Hypothalamus (tissue), 51 donors: ENCODE data around the gene C1orf198.

Experiments used
- DNase-seq, 51 donors: peaks; one replicate each; lab custom pipeline; 2025; lab: John Stamatoyannopoulos, UW

C1orf198 gene

DNA sequence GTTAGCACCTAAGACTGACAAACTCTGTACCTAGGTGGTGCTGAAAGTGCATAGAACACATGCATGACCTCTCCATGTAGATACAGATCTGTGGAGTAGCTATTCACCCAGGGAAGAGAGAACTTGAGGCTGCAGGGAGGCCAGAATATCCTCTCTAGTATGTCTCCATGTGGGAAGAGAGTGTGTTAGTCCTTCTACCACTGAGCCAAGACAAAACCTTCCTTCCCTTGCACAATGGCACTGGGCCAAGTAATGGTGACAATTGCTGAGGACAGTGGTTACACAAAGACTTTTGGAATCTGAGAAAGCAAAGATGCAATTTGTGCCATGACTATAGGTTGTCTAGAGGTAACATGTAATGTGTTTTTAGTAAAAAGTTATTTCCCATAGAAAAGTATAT is 52.3 kb downstream of the C1orf198 start:
- no peak for DNase-seq

DNA sequence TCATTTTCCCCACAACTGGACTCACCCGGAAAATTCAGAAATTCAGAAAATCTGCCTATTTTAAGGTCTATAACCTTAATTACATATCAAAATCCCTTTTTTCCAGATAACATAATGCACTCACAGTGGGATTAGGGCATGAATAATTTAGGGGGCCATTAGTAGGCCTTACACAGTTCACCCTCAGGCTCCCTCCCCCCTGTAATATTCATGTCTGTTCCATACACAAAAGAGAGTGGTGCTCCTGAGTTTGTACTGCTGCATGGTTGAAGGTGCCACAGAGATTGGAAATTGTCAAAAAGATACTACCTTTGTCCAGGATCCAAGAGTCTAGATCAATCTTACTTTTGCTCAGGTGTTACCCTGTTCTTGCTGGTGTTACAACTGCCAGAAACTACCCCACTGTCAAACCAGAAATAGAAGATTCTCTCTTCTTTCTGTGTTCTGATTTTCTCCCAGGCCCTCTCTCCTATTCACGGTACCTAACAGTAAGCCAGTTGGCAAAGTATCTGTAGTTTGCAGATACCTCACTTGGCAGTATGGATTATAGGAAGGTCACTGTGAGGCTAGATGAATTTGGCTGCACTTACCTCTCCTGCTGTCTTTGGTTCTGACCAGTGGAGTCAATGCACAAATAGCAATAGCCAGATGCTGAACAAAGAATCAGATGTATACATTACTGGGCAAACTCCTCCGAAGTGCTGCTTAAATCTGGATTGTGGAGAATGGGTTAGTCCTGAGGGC is 53.2 kb downstream of the C1orf198 start:
- no peak for DNase-seq

GRCh38 chr1:230812568-230812967 is 55.8 kb downstream of the C1orf198 start:
- no peak for DNase-seq

- DNase-seq: peak in 21 of 51 donors; percentile 15 to 80 (median 49)
These were observed 58.9 kb downstream of the C1orf198 start for GRCh38 chr1:230809256-230809990.

DNA sequence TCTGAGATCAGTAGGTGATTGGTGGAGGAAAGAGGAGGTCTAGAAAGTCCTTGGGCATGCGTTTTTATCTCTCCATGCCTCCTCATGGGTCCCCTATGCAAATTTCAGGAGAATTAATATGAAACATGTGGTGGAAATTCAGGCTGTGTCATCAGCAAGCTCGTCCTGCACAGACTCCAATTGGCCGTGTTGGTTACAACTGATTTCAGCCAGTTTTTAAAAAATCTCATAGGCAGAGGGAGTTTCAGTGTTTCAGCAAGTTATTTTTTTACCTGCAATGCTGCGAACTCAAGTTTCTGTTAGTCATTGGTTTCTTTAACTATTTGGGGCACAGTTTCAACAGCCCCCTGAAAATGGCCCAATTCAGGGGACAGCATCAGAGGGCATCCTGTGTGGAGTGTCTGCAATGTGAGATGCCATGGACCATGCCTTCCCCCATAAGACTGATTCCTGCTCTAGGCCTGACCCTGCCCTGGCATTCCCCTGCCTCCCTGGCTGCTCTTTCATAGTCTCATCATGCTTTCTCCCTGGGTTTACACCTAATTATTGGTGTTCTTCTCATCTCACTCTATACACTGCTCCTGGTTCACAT is 59.9 kb downstream of the C1orf198 start:
- DNase-seq: peak in 2 of 51 donors; percentile 53 to 80

GRCh38 chr1:230807561-230808280 is 60.6 kb downstream of the C1orf198 start:
- DNase-seq: peak in 29 of 51 donors; percentile 15 to 93 (median 47)

- peak in 50 of 51 donors; percentile 37 to 99 (median 92) for DNase-seq
These were observed 61.3 kb downstream of the C1orf198 start for GRCh38 chr1:230807029-230807428.

DNA sequence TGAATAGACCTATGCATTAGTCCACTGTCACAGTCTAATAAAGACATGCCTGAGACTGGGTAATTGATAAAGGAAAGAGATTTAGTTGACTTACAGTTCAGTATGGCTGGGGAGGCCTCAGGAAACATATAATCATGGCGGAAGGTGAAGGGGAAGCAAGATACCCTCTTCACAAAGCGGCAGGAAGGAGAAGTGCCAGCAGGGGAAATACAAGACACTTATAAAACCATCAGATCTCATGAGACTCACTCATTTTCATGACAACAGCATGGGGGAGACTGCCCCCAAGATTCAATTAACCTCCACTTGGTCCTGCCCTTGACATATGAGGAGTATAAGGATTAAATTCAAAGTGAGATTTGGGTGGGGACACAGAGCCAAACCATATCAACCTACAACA is 61.8 kb downstream of the C1orf198 start:
- peak in 1 of 51 donors; percentile 57 for DNase-seq

DNA sequence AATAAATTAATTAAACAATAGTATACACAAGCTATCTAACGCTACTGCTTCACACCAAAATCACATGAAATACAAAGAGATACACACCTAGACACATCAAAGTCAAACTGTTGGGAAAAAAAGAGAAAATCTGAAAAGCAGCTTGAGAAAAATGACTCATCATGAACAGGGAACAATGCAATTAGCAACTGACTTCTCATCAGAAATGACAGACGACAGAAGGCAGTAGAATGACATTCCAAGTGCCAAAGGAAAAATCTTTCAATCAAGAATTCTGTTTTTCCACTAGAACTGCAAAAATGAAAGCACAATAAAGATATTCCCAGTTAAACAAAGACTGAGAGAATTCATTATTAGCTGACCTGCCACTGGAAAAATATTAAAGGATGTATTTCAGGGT is 63.9 kb downstream of the C1orf198 start:
- DNase-seq: no peak

GRCh38 chr1:230800891-230801840 is 67.2 kb downstream of the C1orf198 start:
- DNase-seq: no peak

- peak in 1 of 51 donors; percentile 24 for DNase-seq
These were observed 69.8 kb downstream of the C1orf198 start for GRCh38 chr1:230798491-230798890.

DNA sequence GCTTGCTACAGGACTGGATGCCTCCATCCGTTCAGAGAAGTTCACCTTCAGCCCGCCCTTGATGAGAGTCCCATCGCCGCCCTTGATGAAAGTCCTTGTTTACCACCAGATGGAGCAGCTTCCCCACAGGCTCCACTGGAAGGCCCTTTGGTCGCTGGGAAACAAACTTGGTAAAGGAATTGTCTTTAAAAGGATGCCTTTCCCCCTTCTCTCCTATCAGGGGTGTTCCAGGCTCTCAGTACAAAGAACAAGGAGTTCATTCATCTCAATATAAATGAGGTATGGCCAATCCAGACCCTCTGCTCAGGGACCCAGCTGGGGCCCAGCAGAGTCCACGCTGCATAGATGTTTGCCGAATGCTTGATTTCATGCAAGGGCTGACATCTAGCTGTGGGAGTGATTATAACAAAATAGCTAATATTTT is 70.4 kb downstream of the C1orf198 start:
- DNase-seq: peak in 43 of 51 donors; percentile 11 to 91 (median 49)

DNA sequence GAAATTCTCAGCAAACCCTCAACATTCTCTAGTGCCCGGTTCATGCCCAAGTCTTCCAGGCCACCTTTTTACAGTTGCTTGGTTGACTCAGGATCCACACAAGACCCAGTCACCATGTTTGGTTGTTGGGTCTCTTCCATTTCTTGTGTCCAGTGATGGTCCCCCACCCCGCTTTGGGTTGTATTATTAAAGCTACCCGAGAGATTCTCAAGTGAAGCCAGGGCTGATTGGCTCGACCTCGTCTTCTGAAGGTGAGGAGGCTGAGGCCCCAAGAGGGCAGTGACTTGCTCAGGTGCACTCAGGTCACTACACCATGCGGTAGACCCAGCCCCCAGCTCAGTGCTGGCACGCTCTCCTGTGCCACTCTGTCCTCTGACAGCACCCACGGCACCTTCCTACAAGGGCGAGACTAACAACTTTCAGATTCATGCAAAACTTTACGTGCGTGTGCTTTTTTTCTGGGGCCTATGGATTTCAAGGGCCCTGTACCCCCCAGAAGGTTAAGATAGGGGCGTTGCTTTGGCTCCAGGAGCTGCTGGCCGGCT is 70.9 kb downstream of the C1orf198 start:
- DNase-seq: no peak

DNA sequence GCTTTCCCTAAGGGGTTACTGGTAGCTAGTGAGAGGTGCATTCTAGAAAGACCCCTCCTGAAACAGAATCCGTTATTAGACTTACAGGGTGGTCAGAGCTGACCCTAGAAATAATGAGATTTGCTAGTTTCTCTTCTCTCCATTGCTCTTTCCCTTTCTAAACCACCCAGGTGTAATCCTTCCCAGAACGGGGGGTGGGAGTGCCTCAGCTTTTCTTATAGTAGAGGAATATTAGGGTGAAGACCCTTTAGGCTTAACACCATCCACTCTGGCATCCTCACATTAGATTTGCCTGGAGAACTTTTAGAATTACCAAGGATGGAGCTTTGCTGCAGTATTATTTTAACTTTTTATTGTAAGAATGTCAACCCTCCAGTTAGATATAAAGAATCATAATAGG is 71.7 kb downstream of the C1orf198 start:
- no peak for DNase-seq

DNA sequence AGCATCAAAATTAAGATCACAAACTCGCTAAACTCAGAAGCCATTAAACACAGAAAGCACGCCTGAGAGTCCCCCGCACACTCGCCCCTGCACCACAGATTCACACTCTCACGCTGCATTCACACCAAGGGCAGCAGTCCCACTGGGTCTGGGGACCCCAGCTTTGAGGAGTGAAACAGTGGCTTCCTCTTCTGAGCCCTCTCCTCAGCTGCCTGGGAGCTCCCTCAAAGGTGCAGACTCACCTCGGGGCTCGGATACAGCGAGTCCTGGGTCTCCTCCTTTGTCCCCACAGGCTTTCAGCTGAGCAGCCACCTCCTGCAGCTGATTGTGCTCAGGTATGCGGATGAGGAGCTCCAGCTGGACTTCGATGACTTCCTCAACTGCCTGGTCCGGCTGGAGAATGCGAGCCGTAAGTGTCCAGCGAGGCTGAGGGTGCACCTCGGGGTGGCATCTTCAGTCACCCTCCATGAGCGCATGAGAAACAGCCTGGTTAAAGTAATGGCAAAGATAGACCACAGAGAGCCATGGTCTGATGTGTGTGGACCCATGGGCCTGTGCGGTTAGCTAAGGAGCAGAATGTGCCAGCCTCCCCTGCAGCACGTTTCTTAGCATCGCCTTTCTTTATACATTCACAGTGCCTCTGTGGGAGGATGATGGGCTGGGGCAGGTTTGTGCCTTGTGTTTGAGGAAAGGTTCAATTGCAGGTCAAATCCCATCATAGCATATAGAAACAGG is 73.3 kb downstream of the C1orf198 start:
- no peak for DNase-seq

GRCh38 chr1:230794431-230794830 is 73.9 kb downstream of the C1orf198 start:
- peak in 4 of 51 donors; percentile 6 to 11 (median 10) for DNase-seq

GRCh38 chr1:230793463-230793745 is 74.9 kb downstream of the C1orf198 start:
- no peak for DNase-seq

GRCh38 chr1:230792691-230793462 is 75.4 kb downstream of the C1orf198 start:
- no peak for DNase-seq
